PC-3 (cell line): ENCODE data around the gene NCR2. TPM values are rescaled to one million over a fixed set of nuclear protein-coding genes. Genes with fewer than 3 reads are reported as not detected.

Source experiments
- ATAC-seq: fragments of 200-7000 bp; cut with Tn5 transposase; 2 replicates; pipeline ENCODE4 v1.9.1; 2020; ENCODE audit warnings: mild to moderate bottlenecking, moderate library complexity
- BruUV-seq: library from RNA; stranded (reverse); fragments of 400-500 nt; replicated peaks from 2 replicates; lab custom pipeline; 2021; lab: Mats Ljungman, UMichigan
- CTCF ChIA-PET: fragments of 300-600 bp; sonication (Branson Sonifier 250); formaldehyde crosslinking; loops from one replicate; lab custom pipeline; 2022; ENCODE audit warnings: antibody characterized with exemption; lab: Charles Lee
- POLR2A ChIA-PET: fragments of 300-600 bp; sonication (Branson Sonifier 250); formaldehyde crosslinking; loops from one replicate; lab custom pipeline; 2022; ENCODE audit warnings: antibody characterized with exemption; ENCODE audit not compliant: unreplicated experiment; lab: Charles Lee
- DNase-seq: peaks from one replicate; pipeline ENCODE4 v3.0.0-alpha.2; 2015
- H2AFZ ChIP-seq: fragments of 300-600 bp; sonication (generic); 2 replicates; pipeline ENCODE4 v1.6.0; 2016; ENCODE audit warnings: antibody characterized with exemption, low read length
- H3F3A ChIP-seq: fragments of 300-600 bp; sonication (generic); one replicate; pipeline ENCODE4 v1.6.0; 2017; ENCODE audit warnings: antibody characterized with exemption, low read length, control low read depth, mild to moderate bottlenecking; ENCODE audit not compliant: unreplicated experiment
- H3K27ac ChIP-seq: fragments of 300-600 bp; sonication (generic); 2 replicates; pipeline ENCODE4 v1.5.1; 2016; ENCODE audit warnings: mild to moderate bottlenecking, low read length
- H3K27me3 ChIP-seq: fragments of 300-600 bp; sonication (generic); 2 replicates; pipeline ENCODE4 v1.6.1; 2016; ENCODE audit warnings: low read length, mixed read lengths
- H3K36me3 ChIP-seq: fragments of 300-600 bp; sonication (generic); 2 replicates; pipeline ENCODE4 v1.6.1; 2016; ENCODE audit warnings: low read depth, mixed run types, low read length, mixed read lengths
- H3K4me1 ChIP-seq: fragments of 300-600 bp; sonication (generic); 2 replicates; pipeline ENCODE4 v1.5.1; 2016; ENCODE audit warnings: low read length; ENCODE audit not compliant: insufficient read depth
- H3K4me2 ChIP-seq: fragments of 300-600 bp; sonication (generic); 2 replicates; pipeline ENCODE4 v1.6.0; 2016; ENCODE audit warnings: low read length
- H3K4me3 ChIP-seq: fragments of 300-600 bp; sonication (generic); 2 replicates; pipeline ENCODE4 v1.5.1; 2016; ENCODE audit warnings: mild to moderate bottlenecking, low read length, mixed read lengths
- H3K79me2 ChIP-seq: fragments of 300-600 bp; sonication (generic); 2 replicates; pipeline ENCODE4 v1.6.1; 2017; ENCODE audit warnings: low read length, mixed read lengths
- H3K9ac ChIP-seq: fragments of 300-600 bp; sonication (generic); 2 replicates; pipeline ENCODE4 v1.6.0; 2016; ENCODE audit warnings: mild to moderate bottlenecking, low read length
- H3K9me2 ChIP-seq: fragments of 300-600 bp; sonication (generic); replicated peaks from 2 replicates; pipeline ENCODE4 v1.6.1; 2016; ENCODE audit warnings: mixed run types, low read length, mixed read lengths
- H3K9me3 ChIP-seq: fragments of 300-600 bp; sonication (generic); 2 replicates; pipeline ENCODE4 v1.6.1; 2016; ENCODE audit warnings: low read length, mixed read lengths
- H4K20me1 ChIP-seq: fragments of 300-600 bp; sonication (generic); 2 replicates; pipeline ENCODE4 v1.6.1; 2016; ENCODE audit warnings: low read length, mixed read lengths
- EZH2 ChIP-seq: fragments of 300-600 bp; sonication (generic); IDR thresholded peaks from one replicate; pipeline ENCODE4 v1.6.1; 2017; ENCODE audit warnings: antibody characterized with exemption, mild to moderate bottlenecking, low read length; ENCODE audit not compliant: unreplicated experiment
- EZH2phosphoT487 ChIP-seq: fragments of 300-600 bp; sonication (generic); IDR thresholded peaks from 2 replicates; pipeline ENCODE4 v1.6.1; 2018; ENCODE audit warnings: mild to moderate bottlenecking, antibody characterized with exemption, low read length, borderline replicate concordance
- intact Hi-C: fragments of 100-400 bp; cut with micrococcal nuclease; formaldehyde crosslinking; loops from 2 replicates; pipeline ENCODE4 v1.9.0; 2023
- total RNA-seq: library from RNA; depleted of rRNA; stranded (reverse); fragments of >200 nt; gene quantifications from 2 replicates; pipeline ENCODE4 v1.2.3, GENCODE V29; 2014
- TF ChIP-seq, protein P1 (sequence below): fragments of 300-600 bp; sonication (generic); conservative IDR thresholded peaks from 2 replicates; pipeline ENCODE4 v1.5.1; 2017; ENCODE audit warnings: antibody characterized with exemption, low read depth, mild to moderate bottlenecking, low read length

The NCR2 gene
- total RNA-seq, 1 experiment from 2014 or later, result not detected

GRCh38 chr6:41298785-41299502, 36.5 kb upstream of the NCR2 start:
- BruUV-seq, result no TSS peak
- H3K36me3 ChIP-seq, result no peaks in the 10 kb centered on the region
- H3K4me1 ChIP-seq, result no peaks in the 10 kb centered on the region
- TF ChIP-seq EZH2, result no peak
- TF ChIP-seq, protein P1, sequence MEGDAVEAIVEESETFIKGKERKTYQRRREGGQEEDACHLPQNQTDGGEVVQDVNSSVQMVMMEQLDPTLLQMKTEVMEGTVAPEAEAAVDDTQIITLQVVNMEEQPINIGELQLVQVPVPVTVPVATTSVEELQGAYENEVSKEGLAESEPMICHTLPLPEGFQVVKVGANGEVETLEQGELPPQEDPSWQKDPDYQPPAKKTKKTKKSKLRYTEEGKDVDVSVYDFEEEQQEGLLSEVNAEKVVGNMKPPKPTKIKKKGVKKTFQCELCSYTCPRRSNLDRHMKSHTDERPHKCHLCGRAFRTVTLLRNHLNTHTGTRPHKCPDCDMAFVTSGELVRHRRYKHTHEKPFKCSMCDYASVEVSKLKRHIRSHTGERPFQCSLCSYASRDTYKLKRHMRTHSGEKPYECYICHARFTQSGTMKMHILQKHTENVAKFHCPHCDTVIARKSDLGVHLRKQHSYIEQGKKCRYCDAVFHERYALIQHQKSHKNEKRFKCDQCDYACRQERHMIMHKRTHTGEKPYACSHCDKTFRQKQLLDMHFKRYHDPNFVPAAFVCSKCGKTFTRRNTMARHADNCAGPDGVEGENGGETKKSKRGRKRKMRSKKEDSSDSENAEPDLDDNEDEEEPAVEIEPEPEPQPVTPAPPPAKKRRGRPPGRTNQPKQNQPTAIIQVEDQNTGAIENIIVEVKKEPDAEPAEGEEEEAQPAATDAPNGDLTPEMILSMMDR, result no peak
- no peak for TF ChIP-seq EZH2phosphoT487
- H3K9ac ChIP-seq, result no peak overlapping the region
- peaks cover 7% of the 10 kb centered on the region; the same call in 1 of the 2 replicates for H3K27me3 ChIP-seq
- CTCF ChIA-PET, result interaction anchor here (0.6 kb wide), 1 partner anchor 155 kb away, joined by 5 read pairs; no protein-coding TSS in a partner anchor
- no peaks in the 10 kb centered on the region for H3K9me2 ChIP-seq
- H3K9me3 ChIP-seq, result 0 out of 2 replicates have a peak, but pooled peaks cover 8% of the 10 kb centered on the region
- H3K79me2 ChIP-seq, result no peaks in the 10 kb centered on the region
- intact Hi-C loops, result no loop called here
- no peak overlapping the region for H3K4me2 ChIP-seq
- H4K20me1 ChIP-seq, result no peaks in the 10 kb centered on the region
- ATAC-seq (no peak), DNase-seq (no peak)
- POLR2A ChIA-PET, result no interaction called here
- no peak overlapping the region for H3K27ac ChIP-seq
- no peak overlapping the region for H3K4me3 ChIP-seq
- H2AFZ ChIP-seq, result no peak overlapping the region
- H3F3A ChIP-seq, result no peaks in the 10 kb centered on the region

DNA sequence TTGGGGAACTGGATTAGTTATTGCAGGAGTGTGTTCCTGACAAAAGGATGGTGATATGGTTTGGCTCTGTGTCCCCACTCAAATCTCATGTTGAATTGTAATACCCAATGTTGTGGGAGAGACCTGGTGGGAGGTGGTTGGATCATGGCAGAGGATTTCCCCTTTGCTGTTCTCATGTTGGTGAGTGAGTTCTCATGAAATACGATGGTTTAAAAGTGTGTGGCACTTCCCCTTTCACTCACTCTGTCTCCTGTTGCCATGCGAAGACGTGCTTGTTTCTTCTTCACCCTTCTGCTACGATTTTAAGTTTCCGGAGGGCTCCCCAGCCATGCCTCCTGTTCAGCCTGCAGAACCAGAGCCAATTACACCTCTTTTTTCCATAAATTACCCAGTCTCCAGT, 32.8 kb upstream of the NCR2 start:
- Histone ChIP-seq H3K9ac (no peak overlapping the region), H3K4me1 (0 out of 2 replicates have a peak, but pooled peaks cover 4% of the 10 kb centered on the region), H3K27ac (no peak overlapping the region), H3K4me2 (no peak overlapping the region), H3K79me2 (no peaks in the 10 kb centered on the region), H2AFZ (no peak overlapping the region), H3K27me3 (peaks cover 7% of the 10 kb centered on the region; the same call in 1 of the 2 replicates), H4K20me1 (no peaks in the 10 kb centered on the region), H3K4me3 (no peak overlapping the region), H3K9me2 (no peaks in the 10 kb centered on the region), H3K36me3 (no peaks in the 10 kb centered on the region), H3F3A (no peaks in the 10 kb centered on the region), H3K9me3 (0 out of 2 replicates have a peak, but pooled peaks cover 8% of the 10 kb centered on the region)
- POLR2A ChIA-PET, result no interaction called here
- CTCF ChIA-PET, result no interaction called here
- no TSS peak for BruUV-seq
- intact Hi-C loops, result no loop called here
- TF ChIP-seq EZH2phosphoT487 (no peak), EZH2 (no peak)
- TF ChIP-seq, protein P1, result no peak
- DNase-seq (no peak), ATAC-seq (no peak)
